HepG2 (cell line): ENCODE data around the gene CD2AP. TPM values are rescaled to one million over a fixed set of nuclear protein-coding genes. Genes with fewer than 3 reads are reported as not detected.
A peak's percentile ranks its signal among the peaks of the same experiment; 100 is the strongest.

ENCODE experiments used
- CHD4 ChIP-seq: fragments of 200-600 bp; sonication (generic); IDR thresholded peaks from 2 replicates; pipeline ENCODE4 v1.7.0; 2017; ENCODE audit warnings: mild to moderate bottlenecking, low read length, borderline replicate concordance
- KLF6 ChIP-seq: IDR thresholded peaks from 2 replicates; pipeline ENCODE4 v1.8.0; 2016; ENCODE audit warnings: missing biosample characterization, missing genetic modification reagents
- MTF2 ChIP-seq: sonication (generic); formaldehyde crosslinking; IDR thresholded peaks from 2 replicates; pipeline ENCODE4 v1.5.0; 2020; ENCODE audit warnings: missing genetic modification reagents, borderline replicate concordance
- RBFOX2 ChIP-seq: fragments of 200-400 bp; formaldehyde crosslinking; IDR thresholded peaks from 2 replicates; pipeline ENCODE4 v1.6.1; 2017; ENCODE audit warnings: low read depth, mild to moderate bottlenecking, low read length
- ZNF121 ChIP-seq: sonication (generic); formaldehyde crosslinking; IDR thresholded peaks from 2 replicates; pipeline ENCODE4 v1.5.0; 2020; ENCODE audit warnings: mild to moderate bottlenecking, missing genetic modification reagents
- ZNF138 ChIP-seq: sonication (generic); formaldehyde crosslinking; IDR thresholded peaks from 2 replicates; pipeline ENCODE4 v1.5.0; 2020; ENCODE audit warnings: mild to moderate bottlenecking, low read depth, missing genetic modification reagents
- ZNF205 ChIP-seq: IDR thresholded peaks from 2 replicates; pipeline ENCODE4 v1.6.1; 2018; ENCODE audit warnings: missing biosample characterization, missing genetic modification reagents
- ZNF367 ChIP-seq: sonication (generic); formaldehyde crosslinking; IDR thresholded peaks from 2 replicates; pipeline ENCODE4 v1.4.0; 2020; ENCODE audit warnings: missing genetic modification reagents, borderline replicate concordance
- ZNF383 ChIP-seq: sonication (generic); formaldehyde crosslinking; IDR thresholded peaks from 2 replicates; pipeline ENCODE4 v1.4.0; 2020; ENCODE audit warnings: missing genetic modification reagents, mild to moderate bottlenecking, borderline replicate concordance
- ZNF557 ChIP-seq: sonication (generic); formaldehyde crosslinking; IDR thresholded peaks from 2 replicates; pipeline ENCODE4 v1.4.0; 2020; ENCODE audit warnings: missing genetic modification reagents
- ZNF598 ChIP-seq: sonication (generic); formaldehyde crosslinking; IDR thresholded peaks from 2 replicates; pipeline ENCODE4 v1.5.1; 2020; ENCODE audit warnings: mild to moderate bottlenecking, missing genetic modification reagents, borderline replicate concordance
- ZNF761 ChIP-seq: sonication (generic); formaldehyde crosslinking; conservative IDR thresholded peaks from 2 replicates; pipeline ENCODE4 v1.4.0; 2020; ENCODE audit warnings: mild to moderate bottlenecking, missing genetic modification reagents
- ZNF816 ChIP-seq: sonication (generic); formaldehyde crosslinking; IDR thresholded peaks from 2 replicates; pipeline ENCODE4 v1.8.0; 2022; ENCODE audit warnings: missing genetic modification reagents, mild to moderate bottlenecking, borderline replicate concordance
- ZSCAN12 ChIP-seq: sonication (generic); formaldehyde crosslinking; IDR thresholded peaks from 2 replicates; pipeline ENCODE4 v1.9.0; 2021; ENCODE audit warnings: mild to moderate bottlenecking, missing genetic modification reagents
- ZSCAN29 ChIP-seq: sonication (generic); formaldehyde crosslinking; conservative IDR thresholded peaks from 2 replicates; pipeline ENCODE4 v1.4.0; 2020; ENCODE audit warnings: mild to moderate bottlenecking, missing genetic modification reagents
- polyA plus RNA-seq, 8 experiments: library from polyadenylated mRNA; depleted of rRNA in 3 of 8; stranded (reverse) in 7 of 8; unstranded in 1 of 8; fragments of >200 nt; fragmentation: Illumina TruSeq in 4 of 8; extraction: Trizol in 4 of 8; gene quantifications; 2 replicates each; pipeline versions ENCODE4 v1.2.1 to v1.2.3, GENCODE V29; 2011 to 2016; ENCODE audit warnings: low read depth in 4 of 8, missing spikeins in 1 of 8, mixed read lengths in 1 of 8; ENCODE audit not compliant: insufficient read depth in 1 of 8
- total RNA-seq, 5 experiments: library from RNA; depleted of rRNA; stranded (reverse); fragments of >200 nt; fragmentation: Illumina TruSeq; extraction: Trizol; gene quantifications; 2 replicates each; pipeline ENCODE4 v1.2.3, GENCODE V29; 2016; ENCODE audit warnings: low read depth in 1 of 5
- TF ChIP-seq, protein P1 (sequence below): conservative IDR thresholded peaks from 2 replicates; pipeline ENCODE4 v1.6.1; 2018; ENCODE audit warnings: missing genetic modification reagents
- TF ChIP-seq, protein P2 (sequence below): sonication (generic); formaldehyde crosslinking; conservative IDR thresholded peaks from 2 replicates; pipeline ENCODE4 v1.4.0; 2020; ENCODE audit warnings: missing genetic modification reagents
- TF ChIP-seq, protein P3 (sequence below): IDR thresholded peaks from 2 replicates; pipeline ENCODE4 v1.6.1; 2016; ENCODE audit warnings: missing compliant biosample characterization, missing genetic modification reagents, borderline replicate concordance

The CD2AP gene
- total and polyA plus RNA-seq, 2 of the 13 experiments (the other 11 are each of a cell fraction or from before 2014, with no cell fraction given): 8.6 to 31.9 TPM

DNA sequence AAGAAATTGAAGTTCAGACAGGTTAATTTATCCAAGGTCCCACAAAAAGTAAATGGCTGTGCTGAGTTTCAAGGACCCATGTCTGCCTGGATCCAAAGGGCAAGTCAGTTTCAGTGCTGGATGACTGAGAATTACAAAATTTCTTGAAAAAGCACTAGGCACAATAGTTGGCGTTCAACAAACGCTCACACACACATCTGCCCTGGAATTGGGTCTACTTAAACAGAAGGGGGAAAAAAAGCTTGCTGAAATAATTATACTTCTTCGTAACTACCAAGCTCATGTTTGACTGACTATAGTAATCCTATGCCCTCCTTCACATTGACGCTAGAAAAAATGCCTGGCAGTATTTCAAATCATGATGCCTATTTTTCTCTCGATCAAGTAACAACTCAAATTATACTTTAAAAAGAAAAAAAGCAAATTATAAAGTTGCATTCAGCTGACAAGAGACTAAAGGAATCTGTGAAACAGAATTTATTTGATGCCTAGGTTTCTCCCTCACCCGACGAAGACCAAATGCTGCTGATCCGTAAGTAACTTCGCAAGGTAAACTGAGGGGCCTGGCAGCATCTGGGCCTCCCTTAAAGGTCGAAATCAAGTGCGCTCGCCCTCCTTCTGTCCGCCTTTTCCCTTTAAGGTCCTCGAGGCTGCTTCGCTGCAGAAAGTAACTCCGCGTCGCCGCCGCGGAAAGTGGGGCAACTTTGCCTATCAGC is 650 bp upstream of the CD2AP start (continued):
- TF ChIP-seq, protein P1, sequence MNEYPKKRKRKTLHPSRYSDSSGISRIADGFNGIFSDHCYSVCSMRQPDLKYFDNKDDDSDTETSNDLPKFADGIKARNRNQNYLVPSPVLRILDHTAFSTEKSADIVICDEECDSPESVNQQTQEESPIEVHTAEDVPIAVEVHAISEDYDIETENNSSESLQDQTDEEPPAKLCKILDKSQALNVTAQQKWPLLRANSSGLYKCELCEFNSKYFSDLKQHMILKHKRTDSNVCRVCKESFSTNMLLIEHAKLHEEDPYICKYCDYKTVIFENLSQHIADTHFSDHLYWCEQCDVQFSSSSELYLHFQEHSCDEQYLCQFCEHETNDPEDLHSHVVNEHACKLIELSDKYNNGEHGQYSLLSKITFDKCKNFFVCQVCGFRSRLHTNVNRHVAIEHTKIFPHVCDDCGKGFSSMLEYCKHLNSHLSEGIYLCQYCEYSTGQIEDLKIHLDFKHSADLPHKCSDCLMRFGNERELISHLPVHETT (CRISPR knock-in tag): no peak
- TF ChIP-seq ZNF205 (peak; percentile 98), ZNF761 (CRISPR knock-in tag) (0 out of 2 replicates have a peak, but pooled peaks have one; percentile 6), ZNF598 (CRISPR knock-in tag) (peak; percentile 49; the same call in 1 of the 2 replicates), ZNF557 (CRISPR knock-in tag) (0 out of 2 replicates have a peak, but pooled peaks have one; percentile 1), ZNF816 (CRISPR knock-in tag) (peak; percentile 63; the same call in 1 of the 2 replicates), ZNF138 (CRISPR knock-in tag) (peak; percentile 71; the same call in 1 of the 2 replicates), ZSCAN29 (peak; percentile 16; the same call in 1 of the 2 replicates), ZNF367 (CRISPR knock-in tag) (0 out of 2 replicates have a peak, but pooled peaks have one; percentile 11), MTF2 (0 out of 2 replicates have a peak, but pooled peaks have one; percentile 12), ZNF121 (CRISPR knock-in tag) (0 out of 2 replicates have a peak, but pooled peaks have one; percentile 7), KLF6 (CRISPR knock-in tag) (0 out of 2 replicates have a peak, but pooled peaks have one; percentile 0), RBFOX2 (no peak), ZSCAN12 (CRISPR knock-in tag) (0 out of 2 replicates have a peak, but pooled peaks have one; percentile 6), ZNF383 (CRISPR knock-in tag) (0 out of 2 replicates have a peak, but pooled peaks have one; percentile 5), CHD4 (peak; percentile 65; the same call in 1 of the 2 replicates)
- TF ChIP-seq, protein P2, sequence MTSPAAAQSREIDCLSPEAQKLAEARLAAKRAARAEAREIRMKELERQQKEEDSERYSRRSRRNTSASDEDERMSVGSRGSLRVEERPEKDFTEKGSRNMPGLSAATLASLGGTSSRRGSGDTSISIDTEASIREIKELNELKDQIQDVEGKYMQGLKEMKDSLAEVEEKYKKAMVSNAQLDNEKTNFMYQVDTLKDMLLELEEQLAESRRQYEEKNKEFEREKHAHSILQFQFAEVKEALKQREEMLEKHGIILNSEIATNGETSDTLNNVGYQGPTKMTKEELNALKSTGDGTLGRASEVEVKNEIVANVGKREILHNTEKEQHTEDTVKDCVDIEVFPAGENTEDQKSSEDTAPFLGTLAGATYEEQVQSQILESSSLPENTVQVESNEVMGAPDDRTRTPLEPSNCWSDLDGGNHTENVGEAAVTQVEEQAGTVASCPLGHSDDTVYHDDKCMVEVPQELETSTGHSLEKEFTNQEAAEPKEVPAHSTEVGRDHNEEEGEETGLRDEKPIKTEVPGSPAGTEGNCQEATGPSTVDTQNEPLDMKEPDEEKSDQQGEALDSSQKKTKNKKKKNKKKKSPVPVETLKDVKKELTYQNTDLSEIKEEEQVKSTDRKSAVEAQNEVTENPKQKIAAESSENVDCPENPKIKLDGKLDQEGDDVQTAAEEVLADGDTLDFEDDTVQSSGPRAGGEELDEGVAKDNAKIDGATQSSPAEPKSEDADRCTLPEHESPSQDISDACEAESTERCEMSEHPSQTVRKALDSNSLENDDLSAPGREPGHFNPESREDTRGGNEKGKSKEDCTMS (CRISPR knock-in tag): no peak
- TF ChIP-seq, protein P3, sequence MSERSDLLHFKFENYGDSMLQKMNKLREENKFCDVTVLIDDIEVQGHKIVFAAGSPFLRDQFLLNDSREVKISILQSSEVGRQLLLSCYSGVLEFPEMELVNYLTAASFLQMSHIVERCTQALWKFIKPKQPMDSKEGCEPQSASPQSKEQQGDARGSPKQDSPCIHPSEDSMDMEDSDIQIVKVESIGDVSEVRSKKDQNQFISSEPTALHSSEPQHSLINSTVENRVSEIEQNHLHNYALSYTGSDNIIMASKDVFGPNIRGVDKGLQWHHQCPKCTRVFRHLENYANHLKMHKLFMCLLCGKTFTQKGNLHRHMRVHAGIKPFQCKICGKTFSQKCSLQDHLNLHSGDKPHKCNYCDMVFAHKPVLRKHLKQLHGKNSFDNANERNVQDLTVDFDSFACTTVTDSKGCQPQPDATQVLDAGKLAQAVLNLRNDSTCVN (CRISPR knock-in tag): no peak
